Measurements from ENCODE around the gene RBFOX1. TPM values are rescaled to one million over a fixed set of nuclear protein-coding genes. Genes with fewer than 3 reads are reported as not detected.

Gene RBFOX1
- polyA plus RNA-seq, 5 donors = 0.43 to 2.9 (median 0.80) TPM

GRCh38 chr16:7518158-7518557 is 185.5 kb downstream of the RBFOX1 start:
- no peak for DNase-seq

GRCh38 chr16:7521834-7522233 is 189.2 kb downstream of the RBFOX1 start:
- DNase-seq = no peak

GRCh38 chr16:7524419-7524818 is 191.8 kb downstream of the RBFOX1 start:
- no peak for DNase-seq

GRCh38 chr16:7526736-7527135 is 194.1 kb downstream of the RBFOX1 start:
- DNase-seq = no peak

- no peak for DNase-seq
These were observed 199.9 kb downstream of the RBFOX1 start for GRCh38 chr16:7532534-7532933.

GRCh38 chr16:7534749-7535148 is 202.1 kb downstream of the RBFOX1 start:
- no peak for DNase-seq

GRCh38 chr16:7541026-7541425 is 208.4 kb downstream of the RBFOX1 start:
- DNase-seq = no peak

- no peak for DNase-seq
These were observed 212.6 kb downstream of the RBFOX1 start for GRCh38 chr16:7545251-7545650.

- no peak for DNase-seq
These were observed 214.3 kb downstream of the RBFOX1 start for GRCh38 chr16:7546948-7547347.

GRCh38 chr16:7547736-7548135 is 215.1 kb downstream of the RBFOX1 start:
- DNase-seq = no peak

GRCh38 chr16:7548796-7549318 is 216.2 kb downstream of the RBFOX1 start:
- DNase-seq = no peak

- no peak for DNase-seq
These were observed 217.5 kb downstream of the RBFOX1 start for GRCh38 chr16:7550096-7550495.

GRCh38 chr16:7555459-7555858 is 222.8 kb downstream of the RBFOX1 start:
- DNase-seq = no peak

GRCh38 chr16:7561908-7562405 is 229.3 kb downstream of the RBFOX1 start:
- DNase-seq = no peak

- DNase-seq = no peak
These were observed 233.7 kb downstream of the RBFOX1 start for GRCh38 chr16:7566360-7566759.

- DNase-seq = no peak
These were observed 238.7 kb downstream of the RBFOX1 start for GRCh38 chr16:7571366-7571765.

GRCh38 chr16:7577588-7577987 is 244.9 kb downstream of the RBFOX1 start:
- DNase-seq = no peak

- no peak for DNase-seq
These were observed 246.8 kb downstream of the RBFOX1 start for GRCh38 chr16:7579454-7579853.

GRCh38 chr16:7581175-7581574 is 248.5 kb downstream of the RBFOX1 start:
- no peak for DNase-seq

GRCh38 chr16:7583396-7583795 is 250.8 kb downstream of the RBFOX1 start:
- no peak for DNase-seq

GRCh38 chr16:7584561-7584960 is 251.9 kb downstream of the RBFOX1 start:
- DNase-seq = no peak

- no peak for DNase-seq
These were observed 253.1 kb downstream of the RBFOX1 start for GRCh38 chr16:7585705-7586104.

GRCh38 chr16:7590934-7591333 is 258.3 kb downstream of the RBFOX1 start:
- no peak for DNase-seq

- no peak for DNase-seq
These were observed 263.7 kb downstream of the RBFOX1 start for GRCh38 chr16:7596308-7596707.
